Skeletal muscle tissue (tissue), 4 donors: ENCODE data around the gene FBXL7. TPM values are rescaled to one million over a fixed set of nuclear protein-coding genes. Genes with fewer than 3 reads are reported as not detected.

ENCODE experiments used
- H3K27ac ChIP-seq: one replicate; pipeline ENCODE4 v1.7.0; 2013; ENCODE audit warnings: mild to moderate bottlenecking, low read depth, low read length, inconsistent platforms
- H3K27me3 ChIP-seq, 3 donors: one replicate each; pipeline ENCODE4 v1.7.0; 2013; ENCODE audit warnings: low read length in 3 of 3; ENCODE audit not compliant: control insufficient read depth in 3 of 3, insufficient read depth in 3 of 3
- H3K36me3 ChIP-seq, 3 donors: one replicate each; pipeline ENCODE4 v1.7.0; 2013; ENCODE audit warnings: low read length in 3 of 3; ENCODE audit not compliant: control insufficient read depth in 3 of 3, insufficient read depth in 3 of 3
- H3K4me1 ChIP-seq, 3 donors: one replicate each; pipeline ENCODE4 v1.7.0; 2013; ENCODE audit warnings: low read length in 3 of 3, mild to moderate bottlenecking in 3 of 3; ENCODE audit not compliant: control insufficient read depth in 3 of 3, insufficient read depth in 3 of 3
- H3K4me3 ChIP-seq, 3 donors: one replicate each; pipeline ENCODE4 v1.7.0; 2013; ENCODE audit warnings: low read length in 3 of 3
- H3K9ac ChIP-seq, 3 donors: one replicate each; pipeline ENCODE4 v1.7.0; 2013; ENCODE audit warnings: low read length in 3 of 3, mild to moderate bottlenecking in 3 of 3, moderate library complexity in 2 of 3, low read depth in 1 of 3
- H3K9me3 ChIP-seq, 3 donors: one replicate each; pipeline ENCODE4 v1.7.0; 2013; ENCODE audit warnings: low read length in 3 of 3; ENCODE audit not compliant: control insufficient read depth in 3 of 3
- total RNA-seq: library from RNA; depleted of rRNA; stranded (reverse); fragments of >200 nt; gene quantifications from one replicate; pipeline ENCODE4 v1.2.3, GENCODE V29; 2014
- donor health status: Osteomylitis.

The FBXL7 gene
- total RNA-seq, 1 donor from 2014 or later = 3.7 TPM

GRCh38 chr5:15702102-15702501 is 202.1 kb downstream of the FBXL7 start:
- H3K27me3 ChIP-seq = no peaks in the 10 kb centered on the region
- H3K27ac ChIP-seq = no peak overlapping the region
- no peak overlapping the region for H3K9ac ChIP-seq
- H3K9me3 ChIP-seq = no peaks in the 10 kb centered on the region
- H3K36me3 ChIP-seq = no peaks in the 10 kb centered on the region
- no peak overlapping the region for H3K4me3 ChIP-seq
- no peaks in the 10 kb centered on the region for H3K4me1 ChIP-seq

GRCh38 chr5:15703901-15704300 is 203.9 kb downstream of the FBXL7 start:
- Histone ChIP-seq H3K4me3 (no peak overlapping the region), H3K27me3 (no peaks in the 10 kb centered on the region), H3K36me3 (no peaks in the 10 kb centered on the region), H3K9ac (no peak overlapping the region), H3K4me1 (no peaks in the 10 kb centered on the region), H3K27ac (no peak overlapping the region), H3K9me3 (no peaks in the 10 kb centered on the region)

GRCh38 chr5:15704397-15704947 is 204.5 kb downstream of the FBXL7 start:
- H3K4me1 ChIP-seq = no peaks in the 10 kb centered on the region
- H3K36me3 ChIP-seq = no peaks in the 10 kb centered on the region
- no peak overlapping the region for H3K9ac ChIP-seq
- H3K9me3 ChIP-seq = no peaks in the 10 kb centered on the region
- no peak overlapping the region for H3K4me3 ChIP-seq
- no peak overlapping the region for H3K27ac ChIP-seq
- no peaks in the 10 kb centered on the region for H3K27me3 ChIP-seq

- Histone ChIP-seq H3K9ac (no peak overlapping the region), H3K4me3 (no peak overlapping the region), H3K9me3 (no peaks in the 10 kb centered on the region), H3K27ac (no peak overlapping the region), H3K27me3 (no peaks in the 10 kb centered on the region), H3K4me1 (no peaks in the 10 kb centered on the region), H3K36me3 (no peaks in the 10 kb centered on the region)
Measured at GRCh38 chr5:15707631-15708030, 207.7 kb downstream of the FBXL7 start.

- Histone ChIP-seq H3K9ac (no peak overlapping the region), H3K9me3 (no peaks in the 10 kb centered on the region), H3K36me3 (no peaks in the 10 kb centered on the region), H3K4me1 (no peaks in the 10 kb centered on the region), H3K4me3 (no peak overlapping the region), H3K27ac (no peak overlapping the region), H3K27me3 (no peaks in the 10 kb centered on the region)
Measured at GRCh38 chr5:15711892-15712291, 211.9 kb downstream of the FBXL7 start.

GRCh38 chr5:15715535-15715934 is 215.6 kb downstream of the FBXL7 start:
- Histone ChIP-seq H3K9ac (no peak overlapping the region), H3K9me3 (no peaks in the 10 kb centered on the region), H3K27me3 (no peaks in the 10 kb centered on the region), H3K4me3 (no peak overlapping the region), H3K27ac (no peak overlapping the region), H3K36me3 (no peaks in the 10 kb centered on the region), H3K4me1 (no peaks in the 10 kb centered on the region)

GRCh38 chr5:15715967-15716366 is 216.0 kb downstream of the FBXL7 start:
- Histone ChIP-seq H3K27ac (no peak overlapping the region), H3K27me3 (no peaks in the 10 kb centered on the region), H3K9ac (no peak overlapping the region), H3K9me3 (no peaks in the 10 kb centered on the region), H3K4me1 (no peaks in the 10 kb centered on the region), H3K4me3 (no peak overlapping the region), H3K36me3 (no peaks in the 10 kb centered on the region)

GRCh38 chr5:15717001-15717400 is 217.0 kb downstream of the FBXL7 start:
- Histone ChIP-seq H3K4me3 (no peak overlapping the region), H3K27ac (no peak overlapping the region), H3K4me1 (no peaks in the 10 kb centered on the region), H3K36me3 (no peaks in the 10 kb centered on the region), H3K27me3 (no peaks in the 10 kb centered on the region), H3K9ac (no peak overlapping the region), H3K9me3 (no peaks in the 10 kb centered on the region)

- Histone ChIP-seq H3K9me3 (no peaks in the 10 kb centered on the region), H3K9ac (no peak overlapping the region), H3K27ac (no peak overlapping the region), H3K27me3 (no peaks in the 10 kb centered on the region), H3K36me3 (no peaks in the 10 kb centered on the region), H3K4me1 (no peaks in the 10 kb centered on the region), H3K4me3 (peak overlapping the region in 1 of 3 donors; percentile 7)
Measured at GRCh38 chr5:15718421-15719179, 218.6 kb downstream of the FBXL7 start.

- no peaks in the 10 kb centered on the region for H3K36me3 ChIP-seq
- peaks cover 0 to 4% (median 0%) of the 10 kb centered on the region in 3 donors for H3K9me3 ChIP-seq
- H3K27ac ChIP-seq = no peak overlapping the region
- no peak overlapping the region for H3K4me3 ChIP-seq
- no peaks in the 10 kb centered on the region for H3K4me1 ChIP-seq
- no peak overlapping the region for H3K9ac ChIP-seq
- H3K27me3 ChIP-seq = no peaks in the 10 kb centered on the region
Measured at GRCh38 chr5:15719784-15720183, 219.8 kb downstream of the FBXL7 start.
